DND-41 (cell line): ENCODE measurements around the gene FHAD1.

Source experiments
- EZH2 ChIP-seq: IDR thresholded peaks from 3 replicates; pipeline ENCODE4 v1.6.1; 2012; ENCODE audit warnings: borderline replicate concordance, low read depth, mild to moderate bottlenecking, moderate library complexity, low read length, inconsistent platforms; ENCODE audit not compliant: severe bottlenecking
- TF ChIP-seq, protein P1 (sequence below): IDR thresholded peaks from 2 replicates; pipeline ENCODE4 v1.5.1; 2012; ENCODE audit warnings: borderline replicate concordance, low read length, moderate library complexity, mild to moderate bottlenecking; ENCODE audit not compliant: poor library complexity, severe bottlenecking; ENCODE audit errors: extremely low read depth

DNA sequence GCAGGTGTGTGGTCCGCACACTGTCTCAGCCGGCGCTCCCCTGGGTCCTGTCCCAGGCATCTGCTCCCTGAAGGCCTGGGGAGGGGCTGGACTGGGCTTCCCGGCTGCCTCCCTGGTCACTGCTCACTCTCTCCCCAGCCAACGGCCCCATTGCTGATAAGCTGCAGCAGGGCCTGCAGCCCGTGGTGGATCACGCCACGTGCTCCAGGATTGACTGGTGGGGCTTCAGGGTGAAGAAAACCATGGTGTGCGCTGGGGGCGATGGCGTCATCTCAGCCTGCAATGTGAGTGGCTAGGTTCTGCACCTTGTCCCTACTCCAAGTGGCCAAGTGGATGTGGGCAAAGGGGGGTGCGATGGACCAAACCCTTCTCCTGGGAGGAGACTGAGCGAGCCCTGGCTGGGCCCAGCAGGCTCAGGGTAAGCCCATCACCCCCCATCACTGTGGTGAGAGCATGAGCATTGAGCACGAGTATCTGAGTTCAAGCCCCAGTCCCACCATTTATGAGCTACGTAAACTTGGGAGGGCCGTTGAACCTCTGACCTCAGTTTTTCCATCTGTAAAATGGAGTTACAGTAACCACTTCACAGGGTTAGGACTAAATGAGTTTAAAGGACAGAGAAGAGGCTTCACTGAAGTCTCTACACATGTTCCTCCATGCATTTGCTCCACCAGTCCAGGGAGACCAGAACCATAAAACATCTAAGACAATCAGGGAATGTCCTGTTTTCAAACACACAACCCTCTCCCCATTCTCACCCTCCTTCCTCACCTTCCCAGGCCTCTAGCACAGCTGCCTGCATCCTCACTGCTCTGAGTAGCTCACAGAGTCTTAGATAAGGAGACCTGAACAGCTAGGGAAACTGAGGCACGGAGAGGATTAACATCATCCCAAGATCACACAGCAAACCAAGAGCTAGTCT, 197.7 kb downstream of the FHAD1 start:
- TF ChIP-seq, protein P1, sequence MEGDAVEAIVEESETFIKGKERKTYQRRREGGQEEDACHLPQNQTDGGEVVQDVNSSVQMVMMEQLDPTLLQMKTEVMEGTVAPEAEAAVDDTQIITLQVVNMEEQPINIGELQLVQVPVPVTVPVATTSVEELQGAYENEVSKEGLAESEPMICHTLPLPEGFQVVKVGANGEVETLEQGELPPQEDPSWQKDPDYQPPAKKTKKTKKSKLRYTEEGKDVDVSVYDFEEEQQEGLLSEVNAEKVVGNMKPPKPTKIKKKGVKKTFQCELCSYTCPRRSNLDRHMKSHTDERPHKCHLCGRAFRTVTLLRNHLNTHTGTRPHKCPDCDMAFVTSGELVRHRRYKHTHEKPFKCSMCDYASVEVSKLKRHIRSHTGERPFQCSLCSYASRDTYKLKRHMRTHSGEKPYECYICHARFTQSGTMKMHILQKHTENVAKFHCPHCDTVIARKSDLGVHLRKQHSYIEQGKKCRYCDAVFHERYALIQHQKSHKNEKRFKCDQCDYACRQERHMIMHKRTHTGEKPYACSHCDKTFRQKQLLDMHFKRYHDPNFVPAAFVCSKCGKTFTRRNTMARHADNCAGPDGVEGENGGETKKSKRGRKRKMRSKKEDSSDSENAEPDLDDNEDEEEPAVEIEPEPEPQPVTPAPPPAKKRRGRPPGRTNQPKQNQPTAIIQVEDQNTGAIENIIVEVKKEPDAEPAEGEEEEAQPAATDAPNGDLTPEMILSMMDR, result no peak
- TF ChIP-seq EZH2, result no peak
